ENCODE data around the gene SEPTIN6. TPM values are rescaled to one million over a fixed set of nuclear protein-coding genes. Genes with fewer than 3 reads are reported as not detected.
"Not testable (repeated sequence)": the region's sequence is repeated elsewhere in the genome, so short reads cannot be mapped to it uniquely, and the experiment has no call there.

SEPTIN6 gene
- total RNA-seq, 1 donor from 2014 or later, result 20.9 TPM

DNA sequence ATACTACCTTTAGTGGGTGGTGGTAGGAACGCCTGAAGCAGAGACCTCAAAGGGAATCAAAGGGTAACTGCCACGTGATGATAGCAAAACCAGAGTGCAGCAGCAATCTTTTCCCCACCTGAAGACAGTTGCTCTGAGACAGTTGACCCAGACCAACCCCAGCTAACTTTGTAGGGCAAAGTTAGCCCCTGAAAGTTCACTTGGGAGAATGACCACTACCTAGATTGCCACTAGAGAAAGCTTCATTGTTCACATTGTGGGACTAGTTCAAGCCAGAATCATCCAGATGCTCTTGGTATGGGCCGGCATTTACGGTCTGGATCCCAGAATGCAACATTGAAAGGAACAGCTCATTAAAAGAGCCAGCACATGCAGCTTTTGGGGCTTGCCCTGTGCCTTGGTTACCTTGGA is 4.1 kb downstream of the SEPTIN6 start:
- TF ChIP-seq, protein P1, sequence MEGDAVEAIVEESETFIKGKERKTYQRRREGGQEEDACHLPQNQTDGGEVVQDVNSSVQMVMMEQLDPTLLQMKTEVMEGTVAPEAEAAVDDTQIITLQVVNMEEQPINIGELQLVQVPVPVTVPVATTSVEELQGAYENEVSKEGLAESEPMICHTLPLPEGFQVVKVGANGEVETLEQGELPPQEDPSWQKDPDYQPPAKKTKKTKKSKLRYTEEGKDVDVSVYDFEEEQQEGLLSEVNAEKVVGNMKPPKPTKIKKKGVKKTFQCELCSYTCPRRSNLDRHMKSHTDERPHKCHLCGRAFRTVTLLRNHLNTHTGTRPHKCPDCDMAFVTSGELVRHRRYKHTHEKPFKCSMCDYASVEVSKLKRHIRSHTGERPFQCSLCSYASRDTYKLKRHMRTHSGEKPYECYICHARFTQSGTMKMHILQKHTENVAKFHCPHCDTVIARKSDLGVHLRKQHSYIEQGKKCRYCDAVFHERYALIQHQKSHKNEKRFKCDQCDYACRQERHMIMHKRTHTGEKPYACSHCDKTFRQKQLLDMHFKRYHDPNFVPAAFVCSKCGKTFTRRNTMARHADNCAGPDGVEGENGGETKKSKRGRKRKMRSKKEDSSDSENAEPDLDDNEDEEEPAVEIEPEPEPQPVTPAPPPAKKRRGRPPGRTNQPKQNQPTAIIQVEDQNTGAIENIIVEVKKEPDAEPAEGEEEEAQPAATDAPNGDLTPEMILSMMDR (IDR thresholded peaks at IDR 0.05), result no peak
- no peak for DNase-seq
- no peak overlapping the region for H3K4me3 ChIP-seq
- H3K4me1 ChIP-seq, result peaks cover 14% of the 10 kb centered on the region
- no peaks in the 10 kb centered on the region for H3K27me3 ChIP-seq
- H3K27ac ChIP-seq, result no peak overlapping the region
- ATAC-seq, result no peak
- H3K36me3 ChIP-seq, result no peaks in the 10 kb centered on the region
- H3K9me3 ChIP-seq, result no peaks in the 10 kb centered on the region
- intact Hi-C loops (cut with DNase I), result no loop called here

DNA sequence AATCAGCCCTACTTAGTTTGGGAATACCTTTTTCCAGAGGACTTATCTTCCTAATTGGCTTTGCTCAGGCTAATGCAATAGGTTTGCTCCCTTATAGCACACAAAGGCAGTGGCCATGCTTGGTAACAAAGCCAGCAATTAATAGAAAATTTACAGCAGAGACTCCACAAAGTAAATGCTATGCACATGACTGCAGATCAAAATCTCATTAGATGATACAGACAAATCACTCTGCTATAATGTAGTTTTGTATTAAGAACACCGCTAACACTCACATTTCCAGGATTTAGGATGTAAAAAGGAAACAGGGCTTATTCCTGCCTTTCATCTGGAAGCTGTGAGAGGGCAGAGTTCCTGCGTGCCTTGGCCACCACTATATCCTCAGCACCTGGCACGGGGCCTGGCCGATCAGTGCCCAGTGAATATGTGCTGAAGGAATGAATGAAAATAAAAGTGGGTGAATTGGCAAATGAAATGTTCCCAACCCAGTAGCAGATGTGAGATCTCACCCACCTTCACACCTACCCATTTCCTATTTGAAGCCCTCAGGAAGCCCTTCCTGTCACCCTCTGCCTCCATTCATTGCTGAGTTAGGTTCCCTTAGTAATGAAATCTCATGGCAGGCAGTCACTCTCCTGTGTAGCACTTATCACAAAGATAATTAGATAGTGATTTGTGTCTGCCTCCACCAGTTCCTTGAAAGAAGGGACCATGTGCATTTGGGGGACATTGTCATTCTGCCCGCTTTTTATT is 5.1 kb downstream of the SEPTIN6 start:
- no peak for ATAC-seq
- intact Hi-C loops (cut with DNase I), result no loop called here
- H3K36me3 ChIP-seq, result no peaks in the 10 kb centered on the region

DNA sequence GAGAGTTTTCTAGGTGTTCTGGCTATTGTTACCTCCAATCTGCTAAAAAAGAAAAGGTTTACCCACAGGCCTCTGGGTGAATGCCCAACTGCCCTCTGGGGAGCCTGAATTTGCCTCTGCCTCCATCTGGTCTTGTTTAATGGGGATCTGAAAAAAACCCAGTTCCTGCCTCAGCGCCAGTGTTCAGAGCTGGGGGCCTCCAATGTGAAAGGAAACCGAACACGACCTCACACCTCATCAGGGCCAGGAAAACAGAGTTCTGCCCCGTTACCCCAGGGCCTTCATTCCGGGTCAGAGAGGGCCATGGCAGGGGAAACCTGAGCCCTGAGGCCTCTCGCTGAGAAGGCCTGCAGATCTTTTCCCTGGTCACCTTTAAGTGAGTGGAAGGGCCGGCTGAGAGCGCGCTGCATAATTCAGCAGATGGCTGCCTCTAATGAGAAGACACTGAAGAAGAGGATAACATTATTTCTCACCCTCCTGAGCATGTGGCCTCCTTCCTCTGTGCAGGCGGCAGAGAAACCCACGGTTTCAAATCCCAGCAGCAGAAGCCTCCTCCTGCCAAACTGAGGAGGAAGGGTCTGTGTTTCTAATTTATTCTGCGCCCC is 6.8 kb downstream of the SEPTIN6 start:
- ATAC-seq, result no peak
- intact Hi-C loops (cut with DNase I), result no loop called here

More for the DNA sequence above, 5.1 kb downstream of the SEPTIN6 start:
- DNase-seq, result no peak
- Histone ChIP-seq H3K4me1 (peaks cover 14% of the 10 kb centered on the region), H3K27me3 (no peaks in the 10 kb centered on the region), H3K27ac (no peak overlapping the region), H3K9me3 (no peaks in the 10 kb centered on the region), H3K4me3 (no peak overlapping the region)
- TF ChIP-seq, protein P1 (IDR thresholded peaks at IDR 0.05), result no peak

DNA sequence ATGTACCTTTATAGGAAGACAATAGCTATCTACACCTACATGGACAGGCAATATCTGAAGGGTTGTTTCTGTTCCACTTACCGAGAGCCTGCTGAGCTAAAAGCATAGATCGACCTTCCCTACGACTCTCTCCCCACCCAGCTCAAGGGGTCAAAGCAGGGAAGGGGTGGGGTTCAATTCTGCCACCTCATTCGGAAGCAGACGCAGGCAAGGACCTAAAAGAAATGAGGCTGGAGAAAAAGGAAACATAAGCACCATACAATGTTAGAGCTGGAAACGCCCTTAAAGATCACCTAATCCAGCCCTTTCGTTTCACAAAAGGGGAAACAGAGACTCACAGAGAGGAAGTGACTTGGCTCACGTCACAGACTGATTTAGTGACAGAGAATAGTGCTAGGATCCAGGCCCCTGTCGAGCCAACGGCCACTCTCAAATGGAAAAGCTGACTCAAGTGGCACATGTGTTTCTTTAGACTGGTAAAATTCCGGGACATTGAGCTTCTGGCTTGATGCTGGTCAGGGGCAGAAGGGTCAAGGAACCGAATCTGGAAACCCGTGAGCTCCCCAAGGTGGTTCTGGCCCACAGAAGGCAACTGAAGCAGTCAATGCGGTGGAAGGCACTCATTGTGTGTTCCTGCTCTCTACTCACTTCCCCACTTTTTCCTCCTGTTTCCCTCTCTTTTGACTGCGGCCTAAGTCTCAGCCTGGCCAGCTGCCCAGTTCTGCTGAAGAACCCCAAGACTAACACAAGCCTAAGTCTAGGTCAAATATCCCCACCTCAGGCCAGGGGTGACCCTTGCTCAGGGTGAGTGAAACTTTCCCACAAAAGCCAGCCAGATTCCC is 7.5 kb downstream of the SEPTIN6 start:
- TF ChIP-seq, protein P1 (IDR thresholded peaks at IDR 0.05), result no peak
- DNase-seq (peak; percentile 56), ATAC-seq (peak; percentile 85)
- intact Hi-C loops (cut with DNase I), result no loop called here
- peaks cover 14% of the 10 kb centered on the region for H3K4me1 ChIP-seq
- no peaks in the 10 kb centered on the region for H3K9me3 ChIP-seq
- peak overlapping the region; percentile 78 for H3K27ac ChIP-seq
- H3K36me3 ChIP-seq, result no peaks in the 10 kb centered on the region
- no peaks in the 10 kb centered on the region for H3K27me3 ChIP-seq
- no peak overlapping the region for H3K4me3 ChIP-seq

More for the DNA sequence above, 6.8 kb downstream of the SEPTIN6 start:
- DNase-seq, result no peak
- Histone ChIP-seq H3K4me1 (peaks cover 14% of the 10 kb centered on the region), H3K36me3 (no peaks in the 10 kb centered on the region), H3K27me3 (no peaks in the 10 kb centered on the region), H3K4me3 (no peak overlapping the region), H3K9me3 (no peaks in the 10 kb centered on the region), H3K27ac (peak overlapping the region; percentile 78)
- TF ChIP-seq, protein P1 (IDR thresholded peaks at IDR 0.05), result no peak

DNA sequence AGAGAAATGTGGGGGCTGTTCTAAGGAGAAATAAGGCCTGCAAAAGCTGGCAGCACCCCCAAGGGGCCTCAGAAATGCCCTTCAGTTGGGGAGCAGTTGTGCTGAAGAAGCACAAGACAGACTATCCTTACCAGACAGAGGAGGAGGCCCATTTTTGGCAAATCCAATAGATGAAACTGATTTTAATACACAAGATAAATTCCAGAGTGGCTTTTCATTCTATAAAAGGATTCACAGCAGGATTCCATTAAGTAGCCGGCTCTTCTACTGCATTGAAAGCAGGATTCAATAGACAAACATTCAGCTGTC is 8.1 kb downstream of the SEPTIN6 start:
- Histone ChIP-seq H3K27ac (peak overlapping the region; percentile 78), H3K36me3 (no peaks in the 10 kb centered on the region), H3K4me1 (peaks cover 14% of the 10 kb centered on the region), H3K4me3 (no peak overlapping the region), H3K9me3 (no peaks in the 10 kb centered on the region), H3K27me3 (no peaks in the 10 kb centered on the region)
- intact Hi-C loops (cut with DNase I), result no loop called here
- DNase-seq, result no peak
- TF ChIP-seq, protein P1 (IDR thresholded peaks at IDR 0.05), result no peak
- ATAC-seq, result no peak

DNA sequence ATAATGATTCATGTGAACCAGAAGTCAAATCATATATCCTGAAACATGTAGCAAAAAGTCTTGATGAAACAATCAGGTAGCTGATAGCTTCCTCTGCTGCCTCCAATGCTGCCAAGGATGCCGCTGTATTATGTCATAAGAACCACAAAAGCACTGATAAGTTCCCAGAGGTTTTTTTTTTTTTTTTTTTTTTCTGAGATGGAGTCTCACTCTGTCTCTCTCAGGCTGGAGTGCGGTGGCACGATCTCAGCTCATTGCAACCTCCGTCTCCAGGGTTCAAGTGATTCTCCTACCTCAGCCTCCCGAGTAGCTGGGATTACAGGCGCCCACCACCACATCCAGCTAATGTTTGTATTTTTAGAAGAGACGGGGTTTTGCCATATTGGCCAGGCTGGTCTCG is 8.7 kb downstream of the SEPTIN6 start:
- H3K36me3 ChIP-seq; intact Hi-C loops (cut with DNase I); H3K4me3 ChIP-seq; H3K27me3 ChIP-seq; DNase-seq; ATAC-seq; H3K9me3 ChIP-seq: not testable (repeated sequence)
- Histone ChIP-seq H3K27ac (peak overlapping the region; percentile 78), H3K4me1 (peaks cover 14% of the 10 kb centered on the region)

Measured in upper lobe of right lung (tissue), 1 donor.